ENCODE data around the gene MED25. TPM values are rescaled to one million over a fixed set of nuclear protein-coding genes. Genes with fewer than 3 reads are reported as not detected.

MED25 gene
- polyA plus RNA-seq, 1 of the 3 experiments (the other 2 are of a cell fraction), result 30.2 TPM

DNA sequence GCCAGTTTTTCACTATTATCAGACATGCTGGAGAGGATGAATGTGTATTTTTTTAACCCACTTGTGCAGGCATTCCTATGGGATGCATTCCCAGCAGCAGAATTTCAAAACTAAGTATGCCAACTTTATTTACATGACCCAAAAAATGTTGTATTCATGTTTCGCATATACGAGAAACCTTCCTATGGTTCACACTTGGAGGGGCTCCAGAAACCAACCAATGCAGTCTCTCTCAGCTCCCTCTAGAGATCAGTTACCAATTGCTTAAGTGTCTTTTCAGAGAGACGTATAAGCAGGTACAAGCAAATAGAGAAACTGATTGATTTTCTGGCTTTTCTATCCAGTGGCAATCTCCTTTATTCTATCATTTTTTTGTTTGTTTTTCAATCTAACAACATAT lies 27.3 kb downstream of the MED25 start:
- Histone ChIP-seq H3K9ac (no peak overlapping the region), H3K27ac (ENCODE audit: low read depth in 2 of 2, low read length in 1 of 2) (no peak overlapping the region), H3K4me2 (no peak overlapping the region), H4K20me1 (ENCODE audit: insufficient read depth) (no peaks in the 10 kb centered on the region), H3K4me3 (ENCODE audit: low read depth in 2 of 2, low read length in 1 of 2) (no peak overlapping the region), H2AFZ (ENCODE audit: low read depth) (no peak overlapping the region), H3K79me2 (ENCODE audit: insufficient read depth) (peaks cover 15% of the 10 kb centered on the region; the same call in 1 of the 2 replicates), H3K9me2 (no peaks in the 10 kb centered on the region), H3F3A (replicated peaks; ENCODE audit: insufficient read depth) (peaks cover 24% of the 10 kb centered on the region), H3K4me1 (ENCODE audit: control insufficient read depth in 1 of 2, insufficient read depth in 2 of 2, low read depth in 1 of 2, low read length in 1 of 2) (peaks cover 9 to 10% of the 10 kb centered on the region in 2 experiments; a peak in 1 of 4 replicates), H3K36me3 (replicated peaks in 1 of 2; ENCODE audit: control insufficient read depth in 1 of 2, insufficient read depth in 2 of 2, low read length in 1 of 2) (peaks cover 4 to 12% of the 10 kb centered on the region in 2 experiments), H3K9me3 (no peaks in the 10 kb centered on the region), H3K27me3 (ENCODE audit: insufficient read depth) (no peaks in the 10 kb centered on the region)
- TF ChIP-seq YY1 (IDR thresholded peaks at IDR 0.05; ENCODE audit: low read depth) (no peak), USF2 (IDR thresholded peaks at IDR 0.05; ENCODE audit: borderline replicate concordance, low read depth, low read length) (no peak), ELF1 (IDR thresholded peaks at IDR 0.05) (no peak), MEF2A (IDR thresholded peaks at IDR 0.05; ENCODE audit: borderline replicate concordance, low read depth) (no peak), NFIC (IDR thresholded peaks at IDR 0.05; ENCODE audit: borderline replicate concordance) (no peak), ZBTB33 (IDR thresholded peaks at IDR 0.05; ENCODE audit: borderline replicate concordance, low read depth) (no peak), GABPA (IDR thresholded peaks at IDR 0.05; ENCODE audit: low read depth) (no peak), RFX5 (IDR thresholded peaks at IDR 0.05; ENCODE audit: low read length) (no peak), RXRA (IDR thresholded peaks at IDR 0.05; ENCODE audit: borderline replicate concordance, low read depth) (no peak), USF1 (IDR thresholded peaks at IDR 0.05; ENCODE audit: borderline replicate concordance, low read depth) (no peak), TCF12 (IDR thresholded peaks at IDR 0.05) (no peak)
- ChIA-PET POLR2A (no interaction called here), CTCF (no interaction called here)
- no peak for DNase-seq
- 88% methylated on average over 3 of the region's 3 CpGs for WGBS (ENCODE audit: low lambda C conversion rate)

- no peak overlapping the region for H3K27ac ChIP-seq (ENCODE audit: low read depth in 2 of 2, low read length in 1 of 2)
- H3K4me2 ChIP-seq, result no peak overlapping the region
- peaks cover 9% of the 10 kb centered on the region in 2 experiments; a peak in 1 of 4 replicates for H3K4me1 ChIP-seq (ENCODE audit: control insufficient read depth in 1 of 2, insufficient read depth in 2 of 2, low read depth in 1 of 2, low read length in 1 of 2)
- H2AFZ ChIP-seq (ENCODE audit: low read depth), result no peak overlapping the region
- POLR2A ChIA-PET, result no interaction called here
- H3K4me3 ChIP-seq (ENCODE audit: low read depth in 2 of 2, low read length in 1 of 2), result no peak overlapping the region
- H3K79me2 ChIP-seq (ENCODE audit: insufficient read depth), result peaks cover 15% of the 10 kb centered on the region; the same call in 1 of the 2 replicates
- peaks cover 0 to 4% of the 10 kb centered on the region in 2 experiments for H3K36me3 ChIP-seq (replicated peaks in 1 of 2; ENCODE audit: control insufficient read depth in 1 of 2, insufficient read depth in 2 of 2, low read length in 1 of 2)
- no peaks in the 10 kb centered on the region for H3K9me2 ChIP-seq
- DNase-seq, result no peak
- H3K9ac ChIP-seq, result no peak overlapping the region
- 83% methylated on average over 5 of the region's 5 CpGs for WGBS (ENCODE audit: low lambda C conversion rate)
- H3F3A ChIP-seq (replicated peaks; ENCODE audit: insufficient read depth), result peaks cover 27% of the 10 kb centered on the region
- no peaks in the 10 kb centered on the region for H3K9me3 ChIP-seq
- H4K20me1 ChIP-seq (ENCODE audit: insufficient read depth), result no peaks in the 10 kb centered on the region
- CTCF ChIA-PET, result no interaction called here
- no peak for TF ChIP-seq FOXM1 (IDR thresholded peaks at IDR 0.05; ENCODE audit: low read depth)
- no peak for TF ChIP-seq MAX (IDR thresholded peaks at IDR 0.05; ENCODE audit: low read depth)
- no peak for TF ChIP-seq CTCF (IDR thresholded peaks at IDR 0.05)
- H3K27me3 ChIP-seq (ENCODE audit: insufficient read depth), result no peaks in the 10 kb centered on the region
These were observed 28.3 kb downstream of the MED25 start for GRCh38 chr19:49846408-49846807.
